GM12878 (cell line): ENCODE results near the gene SSR1. TPM values are rescaled to one million over a fixed set of nuclear protein-coding genes. Genes with fewer than 3 reads are reported as not detected.

ENCODE experiments used
- ASH2L ChIP-seq: fragments of 300-600, 200-600 bp; sonication (generic); IDR thresholded peaks from 2 replicates; pipeline ENCODE4 v1.6.1; 2017; ENCODE audit warnings: low read depth, mild to moderate bottlenecking, borderline replicate concordance
- BRCA1 ChIP-seq: IDR thresholded peaks from 2 replicates; pipeline ENCODE4 v1.6.1; 2011; ENCODE audit warnings: low read depth, low read length, improper control_type of control experiment
- CHD4 ChIP-seq: fragments of 200-600 bp; sonication (generic); IDR thresholded peaks from 2 replicates; pipeline ENCODE4 v1.6.1; 2016; ENCODE audit warnings: mild to moderate bottlenecking
- E2F4 ChIP-seq: IDR thresholded peaks from 2 replicates; pipeline ENCODE4 v1.6.1; 2012; ENCODE audit warnings: low read depth, low read length, improper control_type of control experiment
- E4F1 ChIP-seq: fragments of 450-650 bp; IDR thresholded peaks from 2 replicates; pipeline ENCODE4 v1.6.1; 2018; ENCODE audit warnings: borderline replicate concordance, mild to moderate bottlenecking; ENCODE audit not compliant: partially characterized antibody
- EZH2 ChIP-seq: IDR thresholded peaks from 2 replicates; pipeline ENCODE4 v1.6.1; 2012; ENCODE audit warnings: low read depth, mild to moderate bottlenecking, control low read depth, inconsistent platforms, low read length, borderline replicate concordance; ENCODE audit not compliant: control insufficient read depth
- JUNB ChIP-seq: IDR thresholded peaks from 2 replicates; pipeline ENCODE4 v1.6.1; 2016; ENCODE audit warnings: antibody characterized with exemption, mild to moderate bottlenecking
- MEF2A ChIP-seq: IDR thresholded peaks from 2 replicates; pipeline ENCODE4 v1.6.1; 2011; ENCODE audit warnings: low read depth, mild to moderate bottlenecking, low read length, moderate library complexity; ENCODE audit not compliant: insufficient read depth
- MTA2 ChIP-seq: fragments of 450-650 bp; IDR thresholded peaks from 2 replicates; pipeline ENCODE4 v1.6.1; 2016; ENCODE audit warnings: low read depth, mild to moderate bottlenecking, moderate library complexity
- MTA3 ChIP-seq: IDR thresholded peaks from 2 replicates; pipeline ENCODE4 v1.6.1; 2012; ENCODE audit warnings: low read length, inconsistent platforms, borderline replicate concordance
- NBN ChIP-seq: fragments of 450-650 bp; IDR thresholded peaks from 2 replicates; pipeline ENCODE4 v1.6.1; 2016
- NFXL1 ChIP-seq: fragments of 450-650 bp; IDR thresholded peaks from 2 replicates; pipeline ENCODE4 v1.6.1; 2017; ENCODE audit warnings: antibody characterized with exemption, mild to moderate bottlenecking, borderline replicate concordance
- NR2C1 ChIP-seq: fragments of 450-650 bp; IDR thresholded peaks from 2 replicates; pipeline ENCODE4 v1.6.1; 2017; ENCODE audit warnings: antibody characterized with exemption, mild to moderate bottlenecking, moderate library complexity
- RCOR1 ChIP-seq: conservative IDR thresholded peaks from 2 replicates; pipeline ENCODE4 v1.6.1; 2012; ENCODE audit warnings: low read depth, low read length, improper control_type of control experiment
- SRF ChIP-seq, 2 experiments: IDR thresholded peaks; 2 replicates each; pipeline ENCODE4 v1.6.1; 2011; ENCODE audit warnings: low read depth in 2 of 2, low read length in 2 of 2, mild to moderate bottlenecking in 1 of 2, moderate library complexity in 1 of 2
- TAF1 ChIP-seq: IDR thresholded peaks from 2 replicates; pipeline ENCODE4 v1.6.1; 2011; ENCODE audit warnings: mild to moderate bottlenecking, low read depth, low read length, borderline replicate concordance
- TBL1XR1 ChIP-seq: IDR thresholded peaks from 2 replicates; pipeline ENCODE4 v1.6.1; 2012; ENCODE audit warnings: low read depth, low read length, improper control_type of control experiment
- ZBED1 ChIP-seq: IDR thresholded peaks from 2 replicates; pipeline ENCODE4 v1.6.1; 2016; ENCODE audit warnings: borderline replicate concordance
- ZBTB4 ChIP-seq: fragments of 450-650 bp; formaldehyde crosslinking; IDR thresholded peaks from 2 replicates; pipeline ENCODE4 v1.4.0; 2022; ENCODE audit warnings: mild to moderate bottlenecking, moderate library complexity
- ZNF24 ChIP-seq: fragments of 450-650 bp; IDR thresholded peaks from 2 replicates; pipeline ENCODE4 v1.6.1; 2017; ENCODE audit warnings: antibody characterized with exemption, mild to moderate bottlenecking
- polyA plus RNA-seq, 11 experiments: library from polyadenylated mRNA; depleted of rRNA in 4 of 11; unstranded in 6 of 11; stranded (reverse) in 5 of 11; fragments of >200 nt; fragmentation: Nextera tagmentation in 4 of 11; fragmentation: Illumina TruSeq in 1 of 11; extraction: Ambion mirVana in 4 of 11; extraction: Trizol in 1 of 11; gene quantifications; 1 replicate in 1 of 11; 2 replicates in 10 of 11; pipeline versions ENCODE4 v1.2.1 to v1.2.3, GENCODE V29; 2011 to 2016; ENCODE audit warnings: inconsistent platforms in 2 of 11, missing spikeins in 2 of 11, low read depth in 1 of 11
- total RNA-seq, 4 experiments: library from RNA; depleted of rRNA in 3 of 4; stranded (reverse); fragments of >200 nt in 3 of 4; fragmentation: Illumina TruSeq in 1 of 4; extraction: Trizol in 1 of 4; gene quantifications; 2 replicates each; pipeline versions ENCODE4 v1.2.1 to v1.2.3, GENCODE V29; 2013 to 2021
- TF ChIP-seq, protein P1 (sequence below): fragments of 450-650 bp; conservative IDR thresholded peaks from 2 replicates; pipeline ENCODE4 v1.6.1; 2017; ENCODE audit warnings: mild to moderate bottlenecking, moderate library complexity
- TF ChIP-seq, protein P2 (sequence below): IDR thresholded peaks from 2 replicates; pipeline ENCODE4 v1.6.1; 2012; ENCODE audit warnings: low read depth, low read length, improper control_type of control experiment

Gene SSR1
- total and polyA plus RNA-seq, 10 of the 15 experiments (the other 5 are each of a cell fraction or from before 2014, with no cell fraction given) = 42.0 to 209 (median 128) TPM

GRCh38 chr6:7238900-7239589 lies 74.0 kb downstream of the SSR1 start (continued):
- TF ChIP-seq EZH2 (no peak), ZNF24 (no peak), ZBED1 (no peak), TAF1 (no peak), BRCA1 (no peak), E2F4 (no peak), NFXL1 (no peak), ASH2L (no peak), SRF (IDR thresholded peaks at IDR 0.05; ENCODE audit: low read depth in 2 of 2, low read length in 2 of 2) (no peak), MTA3 (no peak), JUNB (no peak), ZBTB4 (CRISPR knock-in tag) (no peak), MTA2 (no peak), NBN (no peak), E4F1 (no peak), TBL1XR1 (no peak), NR2C1 (no peak), CHD4 (no peak), MEF2A (no peak), RCOR1 (no peak)
- TF ChIP-seq, protein P1, sequence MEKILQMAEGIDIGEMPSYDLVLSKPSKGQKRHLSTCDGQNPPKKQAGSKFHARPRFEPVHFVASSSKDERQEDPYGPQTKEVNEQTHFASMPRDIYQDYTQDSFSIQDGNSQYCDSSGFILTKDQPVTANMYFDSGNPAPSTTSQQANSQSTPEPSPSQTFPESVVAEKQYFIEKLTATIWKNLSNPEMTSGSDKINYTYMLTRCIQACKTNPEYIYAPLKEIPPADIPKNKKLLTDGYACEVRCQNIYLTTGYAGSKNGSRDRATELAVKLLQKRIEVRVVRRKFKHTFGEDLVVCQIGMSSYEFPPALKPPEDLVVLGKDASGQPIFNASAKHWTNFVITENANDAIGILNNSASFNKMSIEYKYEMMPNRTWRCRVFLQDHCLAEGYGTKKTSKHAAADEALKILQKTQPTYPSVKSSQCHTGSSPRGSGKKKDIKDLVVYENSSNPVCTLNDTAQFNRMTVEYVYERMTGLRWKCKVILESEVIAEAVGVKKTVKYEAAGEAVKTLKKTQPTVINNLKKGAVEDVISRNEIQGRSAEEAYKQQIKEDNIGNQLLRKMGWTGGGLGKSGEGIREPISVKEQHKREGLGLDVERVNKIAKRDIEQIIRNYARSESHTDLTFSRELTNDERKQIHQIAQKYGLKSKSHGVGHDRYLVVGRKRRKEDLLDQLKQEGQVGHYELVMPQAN = no peak
- TF ChIP-seq, protein P2, sequence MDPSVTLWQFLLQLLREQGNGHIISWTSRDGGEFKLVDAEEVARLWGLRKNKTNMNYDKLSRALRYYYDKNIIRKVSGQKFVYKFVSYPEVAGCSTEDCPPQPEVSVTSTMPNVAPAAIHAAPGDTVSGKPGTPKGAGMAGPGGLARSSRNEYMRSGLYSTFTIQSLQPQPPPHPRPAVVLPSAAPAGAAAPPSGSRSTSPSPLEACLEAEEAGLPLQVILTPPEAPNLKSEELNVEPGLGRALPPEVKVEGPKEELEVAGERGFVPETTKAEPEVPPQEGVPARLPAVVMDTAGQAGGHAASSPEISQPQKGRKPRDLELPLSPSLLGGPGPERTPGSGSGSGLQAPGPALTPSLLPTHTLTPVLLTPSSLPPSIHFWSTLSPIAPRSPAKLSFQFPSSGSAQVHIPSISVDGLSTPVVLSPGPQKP = no peak
